AG09319 (cell line): ENCODE measurements around the gene ERAS.
"Not testable (repeated sequence)": the region's sequence is repeated elsewhere in the genome, so short reads cannot be mapped to it uniquely, and the experiment has no call there.

Source experiments
- DNase-seq: peaks from one replicate; pipeline ENCODE4 v3.0.0-alpha.2; 2010; ENCODE audit warnings: low read depth; ENCODE audit errors: extremely low read depth
- CTCF ChIP-seq: IDR thresholded peaks from 2 replicates; pipeline ENCODE4 v1.5.1; 2011; ENCODE audit warnings: low read depth, mild to moderate bottlenecking, inconsistent platforms, low read length, moderate library complexity

The ERAS gene

GRCh38 chrX:48814722-48815121 is 11.6 kb upstream of the ERAS start:
- no peak for TF ChIP-seq CTCF
- no peak for DNase-seq

GRCh38 chrX:48815266-48815665 is 11.0 kb upstream of the ERAS start:
- no peak for TF ChIP-seq CTCF
- no peak for DNase-seq

GRCh38 chrX:48816014-48816810 is 10.1 kb upstream of the ERAS start:
- no peak for DNase-seq
- no peak for TF ChIP-seq CTCF

- TF ChIP-seq CTCF = no peak
- no peak for DNase-seq
These were observed 8.2 kb upstream of the ERAS start for GRCh38 chrX:48818098-48818497.

- no peak for DNase-seq
- TF ChIP-seq CTCF = no peak
These were observed 7.4 kb upstream of the ERAS start for GRCh38 chrX:48818866-48819265.

GRCh38 chrX:48819394-48819793 is 6.9 kb upstream of the ERAS start:
- DNase-seq = not testable (repeated sequence)

GRCh38 chrX:48823053-48823452 is 3.3 kb upstream of the ERAS start:
- no peak for DNase-seq
- TF ChIP-seq CTCF = no peak

GRCh38 chrX:48824066-48824465 is 2.2 kb upstream of the ERAS start:
- no peak for TF ChIP-seq CTCF
- no peak for DNase-seq
